Keratinocyte (primary cell): ENCODE data around the gene HHIPL1. TPM values are rescaled to one million over a fixed set of nuclear protein-coding genes. Genes with fewer than 3 reads are reported as not detected.

Experiments
- DNase-seq: peaks from one replicate; pipeline ENCODE4 v3.0.0-alpha.2; 2011; ENCODE audit warnings: low read depth, missing footprints, low spot score
- FAIRE-seq: peaks from 2 replicates; lab custom pipeline; 2011; peaks lifted over from hg19 to GRCh38; lab: Jason Lieb, UNC
- H2AFZ ChIP-seq: 2 replicates; pipeline ENCODE4 v1.6.0; 2012; ENCODE audit warnings: low read length, control low read depth, inconsistent platforms; ENCODE audit not compliant: control insufficient read depth
- H3K27ac ChIP-seq: 2 replicates; pipeline ENCODE4 v1.5.1; 2011; ENCODE audit warnings: low read length; ENCODE audit not compliant: control insufficient read depth, insufficient read depth
- H3K27me3 ChIP-seq: 3 replicates; pipeline ENCODE4 v1.6.0; 2011; ENCODE audit warnings: low read length; ENCODE audit not compliant: control insufficient read depth, insufficient read depth; ENCODE audit errors: extremely low read depth
- H3K36me3 ChIP-seq, 2 experiments: 2 replicates in 1 of 2; 3 replicates in 1 of 2; pipeline ENCODE4 v1.5.1; 2011; ENCODE audit warnings: low read length in 2 of 2, mild to moderate bottlenecking in 1 of 2; ENCODE audit not compliant: control insufficient read depth in 2 of 2, insufficient read depth in 2 of 2; ENCODE audit errors: extremely low read depth in 1 of 2
- H3K4me1 ChIP-seq: 3 replicates; pipeline ENCODE4 v1.5.1; 2011; ENCODE audit warnings: low read length; ENCODE audit not compliant: control insufficient read depth, insufficient read depth; ENCODE audit errors: extremely low read depth
- H3K4me2 ChIP-seq: 3 replicates; pipeline ENCODE4 v1.6.0; 2011; ENCODE audit warnings: low read depth, low read length; ENCODE audit not compliant: control insufficient read depth, insufficient read depth; ENCODE audit errors: extremely low read depth
- H3K4me3 ChIP-seq, 3 experiments: fragments of 200-600 bp in 1 of 3; sonication (generic) in 1 of 3; 2 replicates in 2 of 3; 3 replicates in 1 of 3; pipeline ENCODE4 v1.5.1; 2011 to 2016; ENCODE audit warnings: low read length in 3 of 3, mild to moderate bottlenecking in 3 of 3, control low read depth in 2 of 3, inconsistent platforms in 1 of 3, low read depth in 1 of 3, mixed read lengths in 1 of 3, mixed run types in 1 of 3, moderate library complexity in 1 of 3; ENCODE audit not compliant: control insufficient read depth in 2 of 3, insufficient read depth in 2 of 3; ENCODE audit errors: extremely low read depth in 1 of 3
- H3K79me2 ChIP-seq: 2 replicates; pipeline ENCODE4 v1.6.0; 2012; ENCODE audit warnings: low read length; ENCODE audit not compliant: control insufficient read depth, insufficient read depth
- H3K9ac ChIP-seq: 3 replicates; pipeline ENCODE4 v1.6.0; 2011; ENCODE audit warnings: low read length; ENCODE audit not compliant: control insufficient read depth, insufficient read depth; ENCODE audit errors: extremely low read depth
- H3K9me1 ChIP-seq: 3 replicates; pipeline ENCODE4 v1.6.0; 2011; ENCODE audit warnings: low read length; ENCODE audit not compliant: control insufficient read depth, insufficient read depth; ENCODE audit errors: extremely low read depth
- H3K9me3 ChIP-seq: 2 replicates; pipeline ENCODE4 v1.5.1; 2012; ENCODE audit warnings: low read depth, low read length; ENCODE audit not compliant: control insufficient read depth
- H4K20me1 ChIP-seq: 3 replicates; pipeline ENCODE4 v1.6.0; 2011; ENCODE audit warnings: low read length; ENCODE audit not compliant: control insufficient read depth, insufficient read depth; ENCODE audit errors: extremely low read depth
- EZH2 ChIP-seq: IDR thresholded peaks from one replicate; pipeline ENCODE4 v1.6.1; 2012; ENCODE audit warnings: inconsistent platforms, mild to moderate bottlenecking, low read length, moderate library complexity
- dilution Hi-C: fragments of 300-500 bp; cut with MboI; formaldehyde crosslinking; loops from one replicate; pipeline ENCODE4 v1.7.0; 2020; ENCODE audit warnings: low sequenced_read_pairs; ENCODE audit not compliant: extremely low pct_ligation_motif_present
- polyA plus RNA-seq, 5 experiments: library from polyadenylated mRNA; depleted of rRNA in 3 of 5; stranded (reverse) in 3 of 5; stranded (forward) in 1 of 5; unstranded in 1 of 5; fragments of >200 nt; gene quantifications; 1 replicate in 1 of 5; 2 replicates in 3 of 5; 3 replicates in 1 of 5; pipeline versions ENCODE4 v1.2.1 to v1.2.3, GENCODE V29; 2011 to 2012; ENCODE audit warnings: missing spikeins in 2 of 5, low read depth in 1 of 5, low replicate concordance in 1 of 5
- TF ChIP-seq, protein P1 (sequence below), 3 experiments: IDR thresholded peaks in 1 of 3; conservative IDR thresholded peaks in 1 of 3; optimal IDR thresholded peaks in 1 of 3; 2 replicates in 2 of 3; 3 replicates in 1 of 3; pipeline versions ENCODE3 to v1.5.1; 2011; ENCODE audit warnings: low read length in 3 of 3, mild to moderate bottlenecking in 3 of 3, moderate library complexity in 2 of 3, control low read depth in 1 of 3, inconsistent platforms in 1 of 3; ENCODE audit not compliant: insufficient read depth in 2 of 3; ENCODE audit errors: extremely low read depth in 1 of 3

Gene HHIPL1
- polyA plus RNA-seq, 1 donor (not counting 4 experiments of a cell fraction or from before 2014, with no cell fraction given): 0.08 TPM

DNA sequence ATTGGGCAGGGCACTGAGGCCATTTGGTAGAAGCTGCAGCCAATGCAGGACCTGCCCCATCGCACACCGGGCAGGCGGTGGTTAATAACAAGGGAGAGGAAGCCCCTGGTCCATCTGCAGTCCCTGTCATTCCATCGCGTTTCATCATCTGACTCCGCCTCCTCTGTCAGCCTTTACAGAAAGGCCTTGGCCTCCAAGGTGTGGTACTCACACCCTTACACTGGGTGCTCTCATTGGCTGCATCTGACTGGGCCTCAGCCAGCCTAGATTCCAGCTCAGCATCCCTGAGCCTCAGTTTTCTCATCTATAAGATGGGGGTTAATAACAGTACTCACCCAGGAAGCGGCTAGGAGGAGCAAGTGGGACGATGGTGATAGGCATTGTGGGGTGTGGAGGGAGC, 14.7 kb upstream of the HHIPL1 start:
- no peaks in the 10 kb centered on the region for H3K79me2 ChIP-seq
- no peak overlapping the region for H2AFZ ChIP-seq
- no peaks in the 10 kb centered on the region for H3K9me1 ChIP-seq
- H3K4me2 ChIP-seq: no peak overlapping the region
- H3K27me3 ChIP-seq: peaks cover 6% of the 10 kb centered on the region
- H3K36me3 ChIP-seq: no peaks in the 10 kb centered on the region
- H3K9ac ChIP-seq: no peak overlapping the region
- no peak for TF ChIP-seq EZH2
- TF ChIP-seq, protein P1, sequence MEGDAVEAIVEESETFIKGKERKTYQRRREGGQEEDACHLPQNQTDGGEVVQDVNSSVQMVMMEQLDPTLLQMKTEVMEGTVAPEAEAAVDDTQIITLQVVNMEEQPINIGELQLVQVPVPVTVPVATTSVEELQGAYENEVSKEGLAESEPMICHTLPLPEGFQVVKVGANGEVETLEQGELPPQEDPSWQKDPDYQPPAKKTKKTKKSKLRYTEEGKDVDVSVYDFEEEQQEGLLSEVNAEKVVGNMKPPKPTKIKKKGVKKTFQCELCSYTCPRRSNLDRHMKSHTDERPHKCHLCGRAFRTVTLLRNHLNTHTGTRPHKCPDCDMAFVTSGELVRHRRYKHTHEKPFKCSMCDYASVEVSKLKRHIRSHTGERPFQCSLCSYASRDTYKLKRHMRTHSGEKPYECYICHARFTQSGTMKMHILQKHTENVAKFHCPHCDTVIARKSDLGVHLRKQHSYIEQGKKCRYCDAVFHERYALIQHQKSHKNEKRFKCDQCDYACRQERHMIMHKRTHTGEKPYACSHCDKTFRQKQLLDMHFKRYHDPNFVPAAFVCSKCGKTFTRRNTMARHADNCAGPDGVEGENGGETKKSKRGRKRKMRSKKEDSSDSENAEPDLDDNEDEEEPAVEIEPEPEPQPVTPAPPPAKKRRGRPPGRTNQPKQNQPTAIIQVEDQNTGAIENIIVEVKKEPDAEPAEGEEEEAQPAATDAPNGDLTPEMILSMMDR (optimal IDR thresholded peaks at IDR 0.05 in 1 of 3, IDR thresholded peaks at IDR 0.05 in 1 of 3, conservative IDR thresholded peaks at IDR 0.05 in 1 of 3; ENCODE audit: extremely low read depth in 1 of 3, insufficient read depth in 2 of 3, low read length in 3 of 3): no peak
- H4K20me1 ChIP-seq: no peaks in the 10 kb centered on the region
- dilution Hi-C loops: no loop called here
- H3K4me1 ChIP-seq: peaks cover 6% of the 10 kb centered on the region
- H3K9me3 ChIP-seq: no peaks in the 10 kb centered on the region
- no peak for DNase-seq
- FAIRE-seq: no peak
- H3K4me3 ChIP-seq: no peak overlapping the region
- H3K27ac ChIP-seq: no peak overlapping the region

DNA sequence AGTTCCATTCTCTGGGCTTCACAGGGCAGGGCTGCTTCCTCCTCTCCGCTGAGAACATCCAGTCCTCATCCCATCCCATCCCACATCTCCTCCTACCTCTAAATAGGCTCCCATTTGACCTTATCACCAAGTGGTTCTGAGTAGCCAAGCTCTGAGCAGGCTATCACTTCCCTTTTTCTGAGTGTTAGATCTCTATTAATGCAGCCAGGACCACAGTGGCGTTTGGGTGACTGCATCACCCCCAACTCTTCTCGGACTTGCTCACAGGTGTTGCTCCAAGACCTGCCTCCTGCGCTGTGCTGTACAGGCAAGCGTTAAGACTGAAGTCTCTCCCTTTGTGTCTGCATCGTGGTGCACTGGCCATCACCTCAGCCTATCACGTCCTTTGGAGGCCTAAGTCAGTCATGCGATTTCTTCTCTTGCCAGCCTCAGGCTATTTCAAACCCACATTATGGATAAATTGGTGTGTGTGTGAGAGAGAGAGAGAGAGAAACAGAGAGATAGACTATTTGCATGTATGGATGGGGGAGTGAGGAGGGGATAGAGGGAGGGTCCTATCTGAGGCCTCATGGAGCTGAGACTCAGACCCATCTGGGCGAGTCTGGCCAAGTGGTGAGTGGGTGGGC, 12.4 kb upstream of the HHIPL1 start:
- dilution Hi-C loops: no loop called here
- Histone ChIP-seq H3K79me2 (no peaks in the 10 kb centered on the region), H2AFZ (no peak overlapping the region), H3K4me1 (peaks cover 5% of the 10 kb centered on the region), H4K20me1 (no peaks in the 10 kb centered on the region), H3K9me1 (no peaks in the 10 kb centered on the region), H3K27me3 (peaks cover 6% of the 10 kb centered on the region), H3K4me3 (no peak overlapping the region), H3K9ac (no peak overlapping the region), H3K9me3 (no peaks in the 10 kb centered on the region), H3K27ac (no peak overlapping the region), H3K36me3 (no peaks in the 10 kb centered on the region), H3K4me2 (no peak overlapping the region)
- DNase-seq (no peak), FAIRE-seq (no peak)
- TF ChIP-seq, protein P1 (optimal IDR thresholded peaks at IDR 0.05 in 1 of 3, IDR thresholded peaks at IDR 0.05 in 1 of 3, conservative IDR thresholded peaks at IDR 0.05 in 1 of 3; ENCODE audit: extremely low read depth in 1 of 3, insufficient read depth in 2 of 3, low read length in 3 of 3): no peak
- no peak for TF ChIP-seq EZH2
